Smooth muscle cell (in vitro differentiated cells): ENCODE data around the gene PDE6C. TPM values are rescaled to one million over a fixed set of nuclear protein-coding genes. Genes with fewer than 3 reads are reported as not detected.

Source experiments
- DNase-seq: peaks from one replicate; lab custom pipeline; 2025; ENCODE audit not compliant: unreplicated experiment; lab: John Stamatoyannopoulos, UW
- H2AFZ ChIP-seq: fragments of 200-600 bp; sonication (generic); 2 replicates; pipeline ENCODE4 v1.6.0; 2016; ENCODE audit warnings: antibody characterized with exemption, low read depth, mild to moderate bottlenecking
- H3F3A ChIP-seq: fragments of 200-600 bp; sonication (generic); 2 replicates; pipeline ENCODE4 v1.6.0; 2017; ENCODE audit warnings: antibody characterized with exemption, low read depth
- H3K27ac ChIP-seq: fragments of 200-600 bp; sonication (generic); 2 replicates; pipeline ENCODE4 v1.5.1; 2016; ENCODE audit warnings: low read depth, mild to moderate bottlenecking
- H3K27me3 ChIP-seq: fragments of 200-600 bp; sonication (generic); 2 replicates; pipeline ENCODE4 v1.6.1; 2016; ENCODE audit warnings: low read depth, mild to moderate bottlenecking
- H3K36me3 ChIP-seq: fragments of 200-600 bp; sonication (generic); 2 replicates; pipeline ENCODE4 v1.5.1; 2016; ENCODE audit warnings: low read depth
- H3K4me1 ChIP-seq: fragments of 200-600 bp; sonication (generic); 2 replicates; pipeline ENCODE4 v1.5.1; 2016; ENCODE audit warnings: low read depth
- H3K4me2 ChIP-seq: fragments of 200-600 bp; sonication (generic); 2 replicates; pipeline ENCODE4 v1.6.0; 2016; ENCODE audit warnings: mild to moderate bottlenecking
- H3K4me3 ChIP-seq: fragments of 200-600 bp; sonication (generic); 2 replicates; pipeline ENCODE4 v1.5.1; 2016; ENCODE audit warnings: mild to moderate bottlenecking
- H3K79me2 ChIP-seq: fragments of 200-600 bp; sonication (generic); 2 replicates; pipeline ENCODE4 v1.6.0; 2016; ENCODE audit warnings: low read depth, mild to moderate bottlenecking
- H3K9ac ChIP-seq: fragments of 200-600 bp; sonication (generic); 2 replicates; pipeline ENCODE4 v1.6.0; 2016; ENCODE audit warnings: low read depth
- H3K9me3 ChIP-seq: fragments of 200-600 bp; sonication (generic); replicated peaks from 2 replicates; pipeline ENCODE4 v1.5.1; 2016; ENCODE audit warnings: low read depth
- H4K20me1 ChIP-seq: fragments of 200-600 bp; sonication (generic); 2 replicates; pipeline ENCODE4 v1.6.0; 2016; ENCODE audit warnings: low read depth
- CTCF ChIP-seq: fragments of 200-600 bp; sonication (generic); IDR thresholded peaks from 2 replicates; pipeline ENCODE4 v1.5.1; 2017; ENCODE audit warnings: borderline replicate concordance, mild to moderate bottlenecking, antibody characterized with exemption; ENCODE audit not compliant: insufficient read depth, poor library complexity, severe bottlenecking
- WGBS: methylation state at CpG from one replicate; pipeline ENCODE4 v1.1.7; 2016; ENCODE audit warnings: low lambda C conversion rate; 5-methylcytosine and 5-hydroxymethylcytosine counted together
- polyA plus RNA-seq: library from polyadenylated mRNA; unstranded; fragments of >200 nt; fragmentation: Nextera tagmentation; extraction: Ambion mirVana; gene quantifications from 2 replicates; pipeline ENCODE4 v1.2.1, GENCODE V29; 2016
- total RNA-seq: library from RNA; depleted of rRNA; stranded (reverse); fragments of >200 nt; gene quantifications from 2 replicates; pipeline ENCODE4 v1.2.3, GENCODE V29; 2014

PDE6C gene
- total and polyA plus RNA-seq, 2 experiments from 2014 or later: not detected

DNA sequence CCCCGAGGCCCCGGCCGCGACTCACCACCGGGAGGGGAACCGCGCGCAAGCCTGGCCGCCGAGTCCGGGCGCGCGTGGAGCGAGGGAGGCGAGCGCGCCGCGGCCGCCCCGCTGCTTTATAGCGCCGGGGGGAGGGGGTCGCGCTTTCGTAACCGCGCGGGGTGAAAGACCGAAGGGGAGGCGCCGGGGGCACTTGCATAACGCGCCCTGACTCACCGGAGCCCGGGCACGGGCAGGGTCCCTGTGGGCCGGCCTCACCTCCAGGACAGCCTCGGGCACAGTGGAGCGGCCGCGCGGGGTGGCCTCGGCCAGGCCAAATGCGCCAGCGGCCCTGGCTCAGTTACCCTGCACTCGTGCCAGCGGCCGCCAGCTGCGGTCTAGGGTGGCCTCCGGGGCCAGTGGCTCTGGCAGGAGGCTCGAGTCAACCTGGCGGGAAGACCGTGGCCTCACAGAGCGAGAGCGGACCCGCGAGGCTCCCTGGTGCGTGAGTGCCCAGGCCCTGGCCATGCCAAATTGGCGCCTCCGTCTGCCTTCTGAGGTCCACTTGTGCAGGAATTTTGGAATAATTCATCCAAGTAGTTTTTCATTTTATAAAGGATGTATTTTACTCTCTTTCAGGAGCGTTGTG, 11.1 kb upstream of the PDE6C start, which contains the start of gene RBP4:
TSS of gene RBP4 (minus strand) at position 90 of the 628 bp plus-strand sequence. CDS start 207 bp downstream, outside the sequence.
- WGBS: 4% methylated on average over 49 of the region's 63 CpGs
- no peak within 1 kb of the TSS for H2AFZ ChIP-seq

GRCh38 chr10:93601774-93602162, 10.6 kb upstream of the PDE6C start:
- Histone ChIP-seq H3K27ac (no peak overlapping the region), H3K4me2 (peak overlapping the region; percentile 93), H4K20me1 (no peaks in the 10 kb centered on the region), H3K79me2 (no peaks in the 10 kb centered on the region), H3K9ac (no peak overlapping the region), H3K36me3 (no peaks in the 10 kb centered on the region), H3K4me1 (peaks cover 14% of the 10 kb centered on the region), H2AFZ (no peak overlapping the region), H3F3A (no peaks in the 10 kb centered on the region), H3K4me3 (peak overlapping the region; percentile 48), H3K27me3 (peaks cover 71% of the 10 kb centered on the region), H3K9me3 (no peaks in the 10 kb centered on the region)
- whole genome bisulfite sequencing: 22% methylated on average over 7 of the region's 7 CpGs
- DNase-seq: no peak
- no peak for TF ChIP-seq CTCF

More for the DNA sequence above, 11.1 kb upstream of the PDE6C start, which contains the start of gene RBP4:
- TF ChIP-seq CTCF: no peak
- Histone ChIP-seq H3K4me1 (peaks cover 14% of the 10 kb centered on the region), H3K9ac (no peak within 1 kb of the TSS), H3F3A (no peaks in the 10 kb centered on the region), H3K4me2 (peak within 1 kb of the TSS; percentile 93), H3K27me3 (peaks cover 70% of the 10 kb centered on the region), H3K4me3 (peak within 1 kb of the TSS; percentile 48), H3K79me2 (no peaks in the 10 kb centered on the region), H4K20me1 (no peaks in the 10 kb centered on the region), H3K36me3 (no peaks in the 10 kb centered on the region), H3K27ac (no peak within 1 kb of the TSS), H3K9me3 (no peaks in the 10 kb centered on the region)
- no peak for DNase-seq

- H3K4me3 ChIP-seq: no peak overlapping the region
- H3K4me1 ChIP-seq: peaks cover 14% of the 10 kb centered on the region
- peaks cover 76% of the 10 kb centered on the region for H3K27me3 ChIP-seq
- no peak for TF ChIP-seq CTCF
- H3F3A ChIP-seq: no peaks in the 10 kb centered on the region
- no peak overlapping the region for H3K27ac ChIP-seq
- WGBS: 98% methylated on average over 2 of the region's 2 CpGs
- H3K9me3 ChIP-seq: no peaks in the 10 kb centered on the region
- no peaks in the 10 kb centered on the region for H3K79me2 ChIP-seq
- no peaks in the 10 kb centered on the region for H4K20me1 ChIP-seq
- no peak overlapping the region for H3K4me2 ChIP-seq
- no peak for DNase-seq
- H3K9ac ChIP-seq: no peak overlapping the region
- H3K36me3 ChIP-seq: no peaks in the 10 kb centered on the region
- no peak overlapping the region for H2AFZ ChIP-seq
Measured at GRCh38 chr10:93603023-93603422, 9.3 kb upstream of the PDE6C start.

GRCh38 chr10:93604146-93604545, 8.2 kb upstream of the PDE6C start:
- Histone ChIP-seq H3K4me1 (peaks cover 14% of the 10 kb centered on the region), H3K36me3 (no peaks in the 10 kb centered on the region), H3K4me2 (no peak overlapping the region), H3K27ac (no peak overlapping the region), H4K20me1 (no peaks in the 10 kb centered on the region), H2AFZ (no peak overlapping the region), H3K79me2 (no peaks in the 10 kb centered on the region), H3K9me3 (no peaks in the 10 kb centered on the region), H3F3A (no peaks in the 10 kb centered on the region), H3K9ac (no peak overlapping the region), H3K4me3 (no peak overlapping the region), H3K27me3 (peaks cover 75% of the 10 kb centered on the region)
- no peak for TF ChIP-seq CTCF
- 91% methylated on average over 2 of the region's 2 CpGs for WGBS
- no peak for DNase-seq
